Smooth muscle cell (in vitro differentiated cells): ENCODE measurements around the gene KIN. TPM values are rescaled to one million over a fixed set of nuclear protein-coding genes. Genes with fewer than 3 reads are reported as not detected.

ENCODE experiments used
- DNase-seq: peaks from one replicate; lab custom pipeline; 2025; ENCODE audit not compliant: unreplicated experiment; lab: John Stamatoyannopoulos, UW
- H2AFZ ChIP-seq: fragments of 200-600 bp; sonication (generic); 2 replicates; pipeline ENCODE4 v1.6.0; 2016; ENCODE audit warnings: antibody characterized with exemption, low read depth, mild to moderate bottlenecking
- H3F3A ChIP-seq: fragments of 200-600 bp; sonication (generic); 2 replicates; pipeline ENCODE4 v1.6.0; 2017; ENCODE audit warnings: antibody characterized with exemption, low read depth
- H3K27ac ChIP-seq: fragments of 200-600 bp; sonication (generic); 2 replicates; pipeline ENCODE4 v1.5.1; 2016; ENCODE audit warnings: low read depth, mild to moderate bottlenecking
- H3K27me3 ChIP-seq: fragments of 200-600 bp; sonication (generic); 2 replicates; pipeline ENCODE4 v1.6.1; 2016; ENCODE audit warnings: low read depth, mild to moderate bottlenecking
- H3K36me3 ChIP-seq: fragments of 200-600 bp; sonication (generic); 2 replicates; pipeline ENCODE4 v1.5.1; 2016; ENCODE audit warnings: low read depth
- H3K4me1 ChIP-seq: fragments of 200-600 bp; sonication (generic); 2 replicates; pipeline ENCODE4 v1.5.1; 2016; ENCODE audit warnings: low read depth
- H3K4me2 ChIP-seq: fragments of 200-600 bp; sonication (generic); 2 replicates; pipeline ENCODE4 v1.6.0; 2016; ENCODE audit warnings: mild to moderate bottlenecking
- H3K4me3 ChIP-seq: fragments of 200-600 bp; sonication (generic); 2 replicates; pipeline ENCODE4 v1.5.1; 2016; ENCODE audit warnings: mild to moderate bottlenecking
- H3K79me2 ChIP-seq: fragments of 200-600 bp; sonication (generic); 2 replicates; pipeline ENCODE4 v1.6.0; 2016; ENCODE audit warnings: low read depth, mild to moderate bottlenecking
- H3K9ac ChIP-seq: fragments of 200-600 bp; sonication (generic); 2 replicates; pipeline ENCODE4 v1.6.0; 2016; ENCODE audit warnings: low read depth
- H3K9me3 ChIP-seq: fragments of 200-600 bp; sonication (generic); replicated peaks from 2 replicates; pipeline ENCODE4 v1.5.1; 2016; ENCODE audit warnings: low read depth
- H4K20me1 ChIP-seq: fragments of 200-600 bp; sonication (generic); 2 replicates; pipeline ENCODE4 v1.6.0; 2016; ENCODE audit warnings: low read depth
- CTCF ChIP-seq: fragments of 200-600 bp; sonication (generic); IDR thresholded peaks from 2 replicates; pipeline ENCODE4 v1.5.1; 2017; ENCODE audit warnings: borderline replicate concordance, mild to moderate bottlenecking, antibody characterized with exemption; ENCODE audit not compliant: insufficient read depth, poor library complexity, severe bottlenecking
- WGBS: methylation state at CpG from one replicate; pipeline ENCODE4 v1.1.7; 2016; ENCODE audit warnings: low lambda C conversion rate; 5-methylcytosine and 5-hydroxymethylcytosine counted together
- polyA plus RNA-seq: library from polyadenylated mRNA; unstranded; fragments of >200 nt; fragmentation: Nextera tagmentation; extraction: Ambion mirVana; gene quantifications from 2 replicates; pipeline ENCODE4 v1.2.1, GENCODE V29; 2016
- total RNA-seq: library from RNA; depleted of rRNA; stranded (reverse); fragments of >200 nt; gene quantifications from 2 replicates; pipeline ENCODE4 v1.2.3, GENCODE V29; 2014

Gene KIN
- total and polyA plus RNA-seq, 2 experiments from 2014 or later, result 11.5 to 27.9 TPM

- peaks cover 7% of the 10 kb centered on the region for H4K20me1 ChIP-seq
- H3K27ac ChIP-seq, result no peak overlapping the region
- DNase-seq, result no peak
- TF ChIP-seq CTCF, result no peak
- peaks cover 35% of the 10 kb centered on the region for H3K79me2 ChIP-seq
- H3K4me3 ChIP-seq, result no peak overlapping the region
- no peaks in the 10 kb centered on the region for H3F3A ChIP-seq
- 97% methylated on average over 3 of the region's 3 CpGs for WGBS
- H3K9me3 ChIP-seq, result no peaks in the 10 kb centered on the region
- no peaks in the 10 kb centered on the region for H3K27me3 ChIP-seq
- H3K36me3 ChIP-seq, result no peaks in the 10 kb centered on the region
- no peak overlapping the region for H2AFZ ChIP-seq
- no peak overlapping the region for H3K4me2 ChIP-seq
- no peak overlapping the region for H3K9ac ChIP-seq
- H3K4me1 ChIP-seq, result peaks cover 6% of the 10 kb centered on the region
These were observed 36.5 kb upstream of the KIN start for GRCh38 chr10:7824251-7824650.

- Histone ChIP-seq H3K27ac (no peak overlapping the region), H3K4me2 (peak overlapping the region; percentile 87), H3F3A (no peaks in the 10 kb centered on the region), H3K79me2 (peaks cover 22% of the 10 kb centered on the region), H3K27me3 (no peaks in the 10 kb centered on the region), H3K4me3 (peak overlapping the region; percentile 86), H3K9me3 (no peaks in the 10 kb centered on the region), H3K36me3 (no peaks in the 10 kb centered on the region), H3K9ac (peak overlapping the region; percentile 79), H4K20me1 (peaks cover 7% of the 10 kb centered on the region), H3K4me1 (peaks cover 6% of the 10 kb centered on the region), H2AFZ (peak overlapping the region; percentile 79)
- DNase-seq, result peak; percentile 24
- TF ChIP-seq CTCF, result no peak
- 2% methylated on average over 17 of the region's 17 CpGs for WGBS
These were observed 31.3 kb upstream of the KIN start for GRCh38 chr10:7819121-7819460.

- Histone ChIP-seq H3K27ac (no peak within 1 kb of the TSS), H3K4me2 (peak within 1 kb of the TSS; percentile 87), H2AFZ (peak within 1 kb of the TSS; percentile 79), H3K27me3 (no peaks in the 10 kb centered on the region), H3K4me1 (peaks cover 6% of the 10 kb centered on the region), H3K36me3 (no peaks in the 10 kb centered on the region), H3K4me3 (peak within 1 kb of the TSS; percentile 86), H3K9me3 (no peaks in the 10 kb centered on the region), H4K20me1 (peaks cover 7% of the 10 kb centered on the region), H3F3A (no peaks in the 10 kb centered on the region), H3K79me2 (peaks cover 22% of the 10 kb centered on the region), H3K9ac (peak within 1 kb of the TSS; percentile 79)
- no peak for TF ChIP-seq CTCF
- under 1% methylated on average over 77 of the region's 77 CpGs for WGBS
- peak; percentile 54 for DNase-seq
These were observed 30.7 kb upstream of the KIN start, which contains the start of gene TAF3 for GRCh38 chr10:7818295-7819120. Gene TAF3 (plus strand): TSS chr10:7818505. CDS start chr10:7818710, 205 bp downstream.

GRCh38 chr10:7817984-7818294 is 30.1 kb upstream of the KIN start:
- H3K9me3 ChIP-seq, result no peaks in the 10 kb centered on the region
- no peaks in the 10 kb centered on the region for H3F3A ChIP-seq
- no peak for TF ChIP-seq CTCF
- peak overlapping the region; percentile 79 for H2AFZ ChIP-seq
- under 1% methylated on average over 10 of the region's 10 CpGs for WGBS
- H3K27ac ChIP-seq, result no peak overlapping the region
- peak overlapping the region; percentile 86 for H3K4me3 ChIP-seq
- no peaks in the 10 kb centered on the region for H3K27me3 ChIP-seq
- no peaks in the 10 kb centered on the region for H3K36me3 ChIP-seq
- peaks cover 7% of the 10 kb centered on the region for H4K20me1 ChIP-seq
- H3K79me2 ChIP-seq, result peaks cover 22% of the 10 kb centered on the region
- peak overlapping the region; percentile 87 for H3K4me2 ChIP-seq
- no peak for DNase-seq
- H3K9ac ChIP-seq, result peak overlapping the region; percentile 79
- peaks cover 6% of the 10 kb centered on the region for H3K4me1 ChIP-seq
